WTC11 (cell line): ENCODE measurements around the gene LAMC3. TPM values are rescaled to one million over a fixed set of nuclear protein-coding genes. Genes with fewer than 3 reads are reported as not detected.
A peak's percentile ranks its signal among the peaks of the same experiment; 100 is the strongest.

Source experiments
- ATAC-seq: fragments of 200-7000 bp; cut with Tn5 transposase; 2 replicates; pipeline ENCODE4 v1.10.0; 2021; ENCODE audit warnings: mild to moderate bottlenecking, moderate library complexity
- CTCF ChIA-PET: fragments of 300-600 bp; sonication (Branson Sonifier 250); formaldehyde crosslinking; loops from one replicate; lab custom pipeline; 2021; ENCODE audit warnings: antibody characterized with exemption; lab: Charles Lee
- POLR2A ChIA-PET: fragments of 350-600 bp; sonication (Branson Sonifier 250); formaldehyde crosslinking; loops from one replicate; lab custom pipeline; 2021; ENCODE audit warnings: antibody characterized with exemption; lab: Charles Lee
- DNase-seq: peaks from one replicate; pipeline ENCODE4 v3.0.0; 2021; ENCODE audit warnings: low spot score
- H3K27ac Mint-ChIP-seq: 2 replicates; pipeline ENCODE4 v1.8.0; 2021; ENCODE audit warnings: mixed read lengths
- H3K27me3 Mint-ChIP-seq: 2 replicates; pipeline ENCODE4 v1.8.0; 2021; ENCODE audit warnings: low read depth, mild to moderate bottlenecking, moderate library complexity, mixed read lengths
- H3K36me3 Mint-ChIP-seq: 2 replicates; pipeline ENCODE4 v1.8.0; 2021; ENCODE audit warnings: mixed read lengths
- H3K4me1 Mint-ChIP-seq: 2 replicates; pipeline ENCODE4 v1.8.0; 2022; ENCODE audit warnings: mixed read lengths
- H3K4me3 Mint-ChIP-seq: 2 replicates; pipeline ENCODE4 v1.8.0; 2021; ENCODE audit warnings: mild to moderate bottlenecking, moderate library complexity, mixed read lengths
- H3K9me3 Mint-ChIP-seq: 2 replicates; pipeline ENCODE4 v1.8.0; 2021; ENCODE audit warnings: mixed read lengths
- ATF3 ChIP-seq: sonication (generic); formaldehyde crosslinking; conservative IDR thresholded peaks from 2 replicates; pipeline ENCODE4 v1.8.1; 2022; ENCODE audit warnings: mild to moderate bottlenecking, missing genetic modification reagents
- ATF6 ChIP-seq: sonication (generic); formaldehyde crosslinking; IDR thresholded peaks from 2 replicates; pipeline ENCODE4 v1.8.1; 2023; ENCODE audit warnings: mild to moderate bottlenecking, missing genetic modification reagents
- CREM ChIP-seq: sonication (generic); formaldehyde crosslinking; IDR thresholded peaks from 2 replicates; pipeline ENCODE4 v1.8.1; 2022; ENCODE audit warnings: mild to moderate bottlenecking, missing genetic modification reagents, moderate library complexity
- GABPB1 ChIP-seq: sonication (generic); formaldehyde crosslinking; IDR thresholded peaks from 2 replicates; pipeline ENCODE4 v1.8.1; 2023; ENCODE audit warnings: mild to moderate bottlenecking, missing genetic modification reagents
- HMGA2 ChIP-seq: fragments of 250-450 bp; sonication (Bioruptor Pico); IDR thresholded peaks from 2 replicates; pipeline ENCODE4 v1.4.0; 2021; ENCODE audit warnings: mild to moderate bottlenecking, moderate library complexity
- JUN ChIP-seq: sonication (generic); formaldehyde crosslinking; IDR thresholded peaks from 2 replicates; pipeline ENCODE4 v1.8.0; 2023; ENCODE audit warnings: mild to moderate bottlenecking, missing genetic modification reagents
- KAT7 ChIP-seq: sonication (generic); formaldehyde crosslinking; IDR thresholded peaks from 2 replicates; pipeline ENCODE4 v1.8.1; 2023; ENCODE audit warnings: missing genetic modification reagents, mild to moderate bottlenecking, borderline replicate concordance
- MXD4 ChIP-seq: fragments of 250-450 bp; sonication (Bioruptor Pico); IDR thresholded peaks from 2 replicates; pipeline ENCODE4 v1.8.0; 2021; ENCODE audit warnings: mild to moderate bottlenecking, moderate library complexity, borderline replicate concordance
- NFATC4 ChIP-seq: fragments of 250-450 bp; sonication (Bioruptor Pico); IDR thresholded peaks from 2 replicates; pipeline ENCODE4 v1.9.0; 2021; ENCODE audit warnings: mild to moderate bottlenecking
- NR2C2 ChIP-seq: sonication (generic); formaldehyde crosslinking; IDR thresholded peaks from 2 replicates; pipeline ENCODE4 v1.8.0; 2022; ENCODE audit warnings: mild to moderate bottlenecking, missing genetic modification reagents
- OVOL2 ChIP-seq: fragments of 250-450 bp; sonication (Bioruptor Pico); IDR thresholded peaks from 2 replicates; pipeline ENCODE4 v1.9.0; 2021; ENCODE audit warnings: mild to moderate bottlenecking, borderline replicate concordance
- RORB ChIP-seq: fragments of 250-450 bp; sonication (Bioruptor Pico); IDR thresholded peaks from 2 replicates; pipeline ENCODE4 v1.9.0; 2021; ENCODE audit warnings: mild to moderate bottlenecking
- SMAD4 ChIP-seq: sonication (generic); formaldehyde crosslinking; IDR thresholded peaks from 2 replicates; pipeline ENCODE4 v1.8.0; 2022; ENCODE audit warnings: mild to moderate bottlenecking, missing genetic modification reagents
- USF1 ChIP-seq: sonication (generic); formaldehyde crosslinking; IDR thresholded peaks from 2 replicates; pipeline ENCODE4 v1.8.0; 2022; ENCODE audit warnings: mild to moderate bottlenecking, missing genetic modification reagents
- ZBTB21 ChIP-seq: sonication (generic); formaldehyde crosslinking; IDR thresholded peaks from 2 replicates; pipeline ENCODE4 v1.8.1; 2023; ENCODE audit warnings: mild to moderate bottlenecking, missing genetic modification reagents, borderline replicate concordance
- ZNF121 ChIP-seq: sonication (generic); formaldehyde crosslinking; IDR thresholded peaks from 2 replicates; pipeline ENCODE4 v1.8.0; 2023; ENCODE audit warnings: missing genetic modification reagents
- ZNF671 ChIP-seq: fragments of 250-450 bp; sonication (Bioruptor Pico); IDR thresholded peaks from 2 replicates; pipeline ENCODE4 v1.8.0; 2021; ENCODE audit warnings: mild to moderate bottlenecking
- ZSCAN18 ChIP-seq: fragments of 250-450 bp; sonication (Bioruptor Pico); IDR thresholded peaks from 2 replicates; pipeline ENCODE4 v2.1.2; 2022; ENCODE audit warnings: mild to moderate bottlenecking, moderate library complexity
- total RNA-seq: library from RNA; stranded (reverse); gene quantifications from 3 replicates; pipeline ENCODE4 v1.2.3, GENCODE V29; 2021
- TF ChIP-seq, protein P1 (sequence below): sonication (generic); formaldehyde crosslinking; IDR thresholded peaks from 2 replicates; pipeline ENCODE4 v1.8.0; 2022; ENCODE audit warnings: mild to moderate bottlenecking, missing genetic modification reagents
- TF ChIP-seq, protein P2 (sequence below): fragments of 250-450 bp; sonication (Bioruptor Pico); IDR thresholded peaks from 2 replicates; pipeline ENCODE4 v1.9.0; 2021; ENCODE audit warnings: mild to moderate bottlenecking
- TF ChIP-seq, protein P3 (sequence below): sonication (generic); formaldehyde crosslinking; IDR thresholded peaks from 2 replicates; pipeline ENCODE4 v1.8.1; 2022; ENCODE audit warnings: low read depth, mild to moderate bottlenecking, moderate library complexity, missing genetic modification reagents, borderline replicate concordance

Gene LAMC3
- total RNA-seq, 1 experiment from 2014 or later, result 50.9 TPM

DNA sequence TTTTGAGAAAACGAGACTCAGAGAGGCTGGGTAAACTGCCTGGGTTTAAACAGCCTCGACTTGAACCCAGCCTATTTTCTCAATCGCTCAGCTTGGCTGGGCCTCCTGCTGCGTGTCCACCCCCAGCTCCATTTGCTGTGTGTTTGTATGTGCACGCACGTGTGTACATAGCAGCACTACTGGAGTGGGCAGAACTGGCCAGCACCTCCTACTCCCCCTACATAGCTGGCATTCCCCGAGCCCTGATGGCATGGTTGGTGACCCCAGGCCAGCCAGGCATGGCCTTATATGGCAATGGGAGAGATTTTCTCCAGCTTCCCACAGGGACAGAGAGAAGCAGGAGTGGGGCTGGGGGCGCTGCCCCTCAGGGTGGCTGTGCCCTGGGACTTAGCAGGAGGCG lies 91.5 kb downstream of the LAMC3 start (continued):
- TF ChIP-seq, protein P1, sequence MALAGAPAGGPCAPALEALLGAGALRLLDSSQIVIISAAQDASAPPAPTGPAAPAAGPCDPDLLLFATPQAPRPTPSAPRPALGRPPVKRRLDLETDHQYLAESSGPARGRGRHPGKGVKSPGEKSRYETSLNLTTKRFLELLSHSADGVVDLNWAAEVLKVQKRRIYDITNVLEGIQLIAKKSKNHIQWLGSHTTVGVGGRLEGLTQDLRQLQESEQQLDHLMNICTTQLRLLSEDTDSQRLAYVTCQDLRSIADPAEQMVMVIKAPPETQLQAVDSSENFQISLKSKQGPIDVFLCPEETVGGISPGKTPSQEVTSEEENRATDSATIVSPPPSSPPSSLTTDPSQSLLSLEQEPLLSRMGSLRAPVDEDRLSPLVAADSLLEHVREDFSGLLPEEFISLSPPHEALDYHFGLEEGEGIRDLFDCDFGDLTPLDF, result no peak
- TF ChIP-seq ZBTB21 (CRISPR knock-in tag) (no peak), HMGA2 (CRISPR knock-in tag) (no peak)

GRCh38 chr9:131101207-131101964 lies 92.4 kb downstream of the LAMC3 start:
- H3K36me3 Mint-ChIP-seq, result peaks cover 7% of the 10 kb centered on the region
- CTCF ChIA-PET, result interaction anchor here (1.3 to 2.4 kb wide), 2 partner anchors 10 to 249 kb away, joined by 3 to 9 read pairs; no protein-coding TSS in a partner anchor
- POLR2A ChIA-PET, result interaction anchor here (0.6 kb wide), 1 partner anchor 348 kb away, joined by 5 read pairs; no protein-coding TSS in a partner anchor
- H3K27me3 Mint-ChIP-seq, result no peaks in the 10 kb centered on the region; the same call in 1 of the 2 replicates
- H3K9me3 Mint-ChIP-seq, result no peaks in the 10 kb centered on the region
- no peak overlapping the region for H3K4me3 Mint-ChIP-seq
- no peak for DNase-seq
- H3K4me1 Mint-ChIP-seq, result peaks cover 66% of the 10 kb centered on the region
- ATAC-seq, result no peak
- TF ChIP-seq JUN (no peak), ZNF121 (CRISPR knock-in tag) (peak; percentile 72; the same call in 1 of the 2 replicates)
- peak overlapping the region; percentile 86 for H3K27ac Mint-ChIP-seq

GRCh38 chr9:131103024-131103423 lies 94.0 kb downstream of the LAMC3 start:
- Mint-ChIP-seq H3K4me3 (peak overlapping the region; percentile 14; the same call in 1 of the 2 replicates), H3K9me3 (no peaks in the 10 kb centered on the region), H3K4me1 (peaks cover 58% of the 10 kb centered on the region), H3K27me3 (no peaks in the 10 kb centered on the region; the same call in 1 of the 2 replicates), H3K27ac (peak overlapping the region; percentile 90), H3K36me3 (peaks cover 13% of the 10 kb centered on the region)
- POLR2A ChIA-PET, result no interaction called here
- DNase-seq, result no peak
- CTCF ChIA-PET, result interaction anchor here (0.7 kb wide), 1 partner anchor 234 kb away, joined by 4 read pairs; no protein-coding TSS in a partner anchor
- ATAC-seq, result no peak
- no peak for TF ChIP-seq RORB (CRISPR knock-in tag)
- no peak for TF ChIP-seq ATF6 (CRISPR knock-in tag)
- TF ChIP-seq NR2C2 (CRISPR knock-in tag), result no peak
- TF ChIP-seq MXD4, result no peak
- TF ChIP-seq USF1, result no peak
- TF ChIP-seq SMAD4 (CRISPR knock-in tag), result no peak
- no peak for TF ChIP-seq CREM (CRISPR knock-in tag)
- no peak for TF ChIP-seq KAT7 (CRISPR knock-in tag)
- TF ChIP-seq, protein P1, result no peak
- TF ChIP-seq ZSCAN18 (CRISPR knock-in tag), result no peak
- TF ChIP-seq OVOL2 (CRISPR knock-in tag), result no peak
- no peak for TF ChIP-seq GABPB1 (CRISPR knock-in tag)
- TF ChIP-seq NFATC4, result no peak
- TF ChIP-seq, protein P2, sequence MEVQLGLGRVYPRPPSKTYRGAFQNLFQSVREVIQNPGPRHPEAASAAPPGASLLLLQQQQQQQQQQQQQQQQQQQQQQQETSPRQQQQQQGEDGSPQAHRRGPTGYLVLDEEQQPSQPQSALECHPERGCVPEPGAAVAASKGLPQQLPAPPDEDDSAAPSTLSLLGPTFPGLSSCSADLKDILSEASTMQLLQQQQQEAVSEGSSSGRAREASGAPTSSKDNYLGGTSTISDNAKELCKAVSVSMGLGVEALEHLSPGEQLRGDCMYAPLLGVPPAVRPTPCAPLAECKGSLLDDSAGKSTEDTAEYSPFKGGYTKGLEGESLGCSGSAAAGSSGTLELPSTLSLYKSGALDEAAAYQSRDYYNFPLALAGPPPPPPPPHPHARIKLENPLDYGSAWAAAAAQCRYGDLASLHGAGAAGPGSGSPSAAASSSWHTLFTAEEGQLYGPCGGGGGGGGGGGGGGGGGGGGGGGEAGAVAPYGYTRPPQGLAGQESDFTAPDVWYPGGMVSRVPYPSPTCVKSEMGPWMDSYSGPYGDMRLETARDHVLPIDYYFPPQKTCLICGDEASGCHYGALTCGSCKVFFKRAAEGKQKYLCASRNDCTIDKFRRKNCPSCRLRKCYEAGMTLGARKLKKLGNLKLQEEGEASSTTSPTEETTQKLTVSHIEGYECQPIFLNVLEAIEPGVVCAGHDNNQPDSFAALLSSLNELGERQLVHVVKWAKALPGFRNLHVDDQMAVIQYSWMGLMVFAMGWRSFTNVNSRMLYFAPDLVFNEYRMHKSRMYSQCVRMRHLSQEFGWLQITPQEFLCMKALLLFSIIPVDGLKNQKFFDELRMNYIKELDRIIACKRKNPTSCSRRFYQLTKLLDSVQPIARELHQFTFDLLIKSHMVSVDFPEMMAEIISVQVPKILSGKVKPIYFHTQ (CRISPR knock-in tag), result no peak
- no peak for TF ChIP-seq JUN
- no peak for TF ChIP-seq ATF3 (CRISPR knock-in tag)
- TF ChIP-seq, protein P3, sequence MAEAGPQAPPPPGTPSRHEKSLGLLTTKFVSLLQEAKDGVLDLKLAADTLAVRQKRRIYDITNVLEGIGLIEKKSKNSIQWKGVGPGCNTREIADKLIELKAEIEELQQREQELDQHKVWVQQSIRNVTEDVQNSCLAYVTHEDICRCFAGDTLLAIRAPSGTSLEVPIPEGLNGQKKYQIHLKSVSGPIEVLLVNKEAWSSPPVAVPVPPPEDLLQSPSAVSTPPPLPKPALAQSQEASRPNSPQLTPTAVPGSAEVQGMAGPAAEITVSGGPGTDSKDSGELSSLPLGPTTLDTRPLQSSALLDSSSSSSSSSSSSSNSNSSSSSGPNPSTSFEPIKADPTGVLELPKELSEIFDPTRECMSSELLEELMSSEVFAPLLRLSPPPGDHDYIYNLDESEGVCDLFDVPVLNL (CRISPR knock-in tag), result no peak
- TF ChIP-seq ZNF671 (CRISPR knock-in tag), result no peak
